ENCODE data around the gene EYS.

GRCh38 chr6:65706436-65706835 lies 590 bp downstream of the EYS start:
- TF ChIP-seq ATF4 (CRISPR knock-in tag; IDR thresholded peaks at IDR 0.05) (no peak), RERE (CRISPR knock-in tag; IDR thresholded peaks at IDR 0.05; ENCODE audit: borderline replicate concordance) (no peak), MTA1 (IDR thresholded peaks at IDR 0.05; ENCODE audit: borderline replicate concordance) (no peak), ZNF12 (CRISPR knock-in tag; IDR thresholded peaks at IDR 0.05) (no peak), ZC3H4 (CRISPR knock-in tag; IDR thresholded peaks at IDR 0.05; ENCODE audit: borderline replicate concordance) (no peak), XRCC3 (IDR thresholded peaks at IDR 0.05) (no peak)
